CD4-positive, alpha-beta T cell treated with Interleukin-6 for 4 hours (primary cell): ENCODE measurements around the gene NDUFB6.
"Not testable (repeated sequence)": the region's sequence is repeated elsewhere in the genome, so short reads cannot be mapped to it uniquely, and the experiment has no call there.

Experiments used
- DNase-seq: peaks from one replicate; pipeline ENCODE4 v3.0.0-alpha.2; 2020; ENCODE audit warnings: mixed read lengths

NDUFB6 gene

DNA sequence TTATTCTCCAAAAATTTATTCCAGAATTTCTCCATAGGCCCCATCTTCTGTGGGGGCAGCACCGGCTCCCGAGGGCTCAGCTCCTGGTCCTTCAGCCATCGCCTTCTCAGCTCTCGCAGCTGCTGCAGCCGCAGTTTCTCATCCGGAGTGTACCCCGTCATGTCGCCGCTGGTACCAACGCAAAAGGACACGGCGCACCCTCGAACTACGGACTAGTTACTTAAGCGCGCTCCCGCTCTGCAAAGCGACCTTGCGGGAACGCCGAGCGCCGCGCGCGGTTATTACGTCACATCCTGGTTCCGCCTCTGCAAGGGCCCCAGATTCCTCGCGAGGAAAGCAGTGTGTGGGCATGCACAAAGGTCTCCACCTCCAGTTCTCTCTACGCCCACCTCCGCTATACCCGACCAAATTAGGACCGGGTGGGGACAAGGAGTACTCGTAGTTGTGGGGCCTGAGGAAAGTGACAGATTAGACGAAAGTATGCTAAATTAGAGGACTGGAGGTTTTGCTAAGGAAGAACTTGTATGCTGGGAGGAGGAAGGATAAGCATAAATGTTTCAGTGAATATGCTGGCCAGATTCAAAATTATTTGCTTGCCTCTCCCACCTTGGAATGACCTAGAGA is at the start of gene NDUFB6:
TSS of gene NDUFB6 (minus strand) at position 260 of the 624 bp plus-strand sequence. CDS start at position 161, 99 bp downstream.
- peak; percentile 97 for DNase-seq

DNA sequence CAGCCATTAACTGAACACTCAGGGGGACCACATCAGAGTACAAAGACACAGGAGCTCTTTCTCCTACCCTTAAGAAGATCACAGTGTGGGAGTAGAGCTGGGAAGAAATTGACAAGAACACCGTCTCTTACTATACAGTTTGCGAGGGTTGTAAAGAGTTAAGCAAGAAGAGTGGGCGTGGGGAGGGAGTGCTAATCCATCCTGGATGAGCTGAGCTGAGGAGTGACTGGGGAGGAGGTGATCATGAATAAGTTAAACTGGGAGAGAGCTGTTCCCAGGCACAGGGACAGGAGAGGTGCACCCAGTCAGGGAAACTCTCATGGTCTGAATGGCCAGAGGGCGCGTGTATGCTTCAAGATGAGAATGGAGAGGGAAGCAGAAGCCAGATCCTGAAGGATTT is 45.3 kb upstream of the NDUFB6 start:
- no peak for DNase-seq

DNA sequence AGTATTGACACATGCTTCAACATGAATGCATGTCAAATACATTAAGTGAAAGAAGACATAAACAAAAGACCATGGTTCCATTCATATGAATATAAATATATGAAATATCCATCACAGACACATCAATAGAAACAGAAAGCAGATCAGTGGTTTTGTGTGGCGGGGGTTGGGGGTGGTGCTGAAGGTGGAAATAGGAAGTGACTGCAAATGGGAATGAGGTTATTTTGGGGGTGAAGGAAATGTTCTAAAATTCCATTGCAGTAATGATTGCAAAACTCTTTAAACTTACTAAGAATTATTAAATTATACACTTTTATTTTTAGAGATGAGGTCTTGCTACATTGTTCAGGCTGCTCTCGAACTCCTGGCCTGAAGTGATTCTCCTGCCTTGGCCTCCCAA is 33.9 kb upstream of the NDUFB6 start:
- no peak for DNase-seq

DNA sequence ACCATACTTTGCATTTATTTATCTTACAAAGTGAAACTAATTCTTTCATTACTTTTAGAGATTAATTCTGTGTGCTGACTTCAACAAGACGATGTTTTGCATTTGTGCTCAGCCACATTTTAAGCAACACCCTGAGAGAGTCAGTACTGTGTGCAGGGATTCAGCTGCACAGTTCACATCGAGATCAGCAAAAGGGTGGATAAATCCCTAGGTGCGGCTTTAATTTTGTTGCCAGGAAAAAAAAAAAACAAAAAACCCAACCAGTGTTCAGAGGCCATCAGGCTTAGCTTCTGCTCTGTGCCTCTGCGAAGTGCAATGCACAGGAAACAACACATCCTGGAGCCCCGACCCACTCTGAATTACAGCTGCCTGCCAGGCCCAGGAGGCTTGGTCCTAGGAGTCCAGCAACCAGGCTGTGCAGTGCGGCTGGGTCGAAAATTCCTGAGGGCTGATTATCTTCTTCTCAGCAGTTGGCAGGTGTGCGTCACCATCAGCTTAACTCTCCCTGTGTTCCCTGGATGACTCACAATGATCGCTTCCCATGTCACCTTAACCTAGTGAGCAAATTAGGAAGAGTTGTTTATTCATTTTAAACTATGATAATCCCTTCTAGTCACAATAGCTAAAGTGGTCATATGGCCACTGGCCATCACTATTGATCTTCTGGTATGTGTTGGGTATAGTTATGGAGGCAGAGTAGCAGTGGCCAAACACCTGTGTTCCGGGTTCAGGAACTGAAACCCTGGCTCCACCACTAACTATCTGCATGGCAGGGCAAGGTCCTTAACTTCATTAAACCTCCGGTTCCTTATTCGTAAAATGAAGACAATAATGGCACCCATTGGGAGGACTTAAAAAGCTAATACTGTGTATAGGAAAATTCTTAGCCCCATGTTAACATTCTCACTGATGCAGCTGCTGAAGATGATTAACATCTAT is 31.2 kb upstream of the NDUFB6 start:
- no peak for DNase-seq

DNA sequence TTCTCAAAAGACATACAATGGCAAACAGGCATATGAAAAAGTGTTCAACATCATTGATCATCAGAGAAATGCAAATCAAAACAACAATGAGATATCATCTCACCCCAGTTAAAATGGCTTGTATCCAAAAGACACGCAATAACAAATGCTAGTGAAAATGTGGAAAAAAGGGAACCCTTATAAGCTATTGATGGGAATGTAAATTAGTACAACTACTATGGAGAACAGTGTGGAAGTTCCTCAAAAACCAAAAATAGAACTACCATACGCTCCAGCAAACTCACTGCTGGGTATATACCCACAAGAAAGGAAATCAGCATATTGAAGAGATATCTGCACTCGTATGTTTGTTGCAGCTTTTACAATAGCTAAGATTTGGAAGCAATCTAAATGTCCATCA is 26.1 kb upstream of the NDUFB6 start:
- not testable (repeated sequence) for DNase-seq

DNA sequence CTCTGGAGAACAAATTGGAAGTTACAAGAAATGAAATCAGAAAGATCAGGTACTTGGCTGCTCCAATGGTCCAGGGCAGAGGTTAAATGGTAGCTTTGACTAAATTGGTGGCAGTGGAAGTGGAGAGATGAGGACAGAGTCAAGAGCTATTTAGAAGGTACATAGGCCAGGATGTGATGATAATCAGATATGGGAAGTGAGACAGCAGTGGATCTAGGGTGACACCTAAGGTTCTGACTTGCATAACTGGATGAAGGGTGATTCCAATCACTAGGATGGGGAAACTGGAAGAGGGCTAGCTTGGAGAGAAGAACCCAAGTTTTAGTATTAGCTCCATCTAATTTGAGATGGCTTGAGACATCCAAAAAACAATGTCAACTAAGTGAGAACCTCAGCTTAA is 24.0 kb upstream of the NDUFB6 start:
- no peak for DNase-seq

DNA sequence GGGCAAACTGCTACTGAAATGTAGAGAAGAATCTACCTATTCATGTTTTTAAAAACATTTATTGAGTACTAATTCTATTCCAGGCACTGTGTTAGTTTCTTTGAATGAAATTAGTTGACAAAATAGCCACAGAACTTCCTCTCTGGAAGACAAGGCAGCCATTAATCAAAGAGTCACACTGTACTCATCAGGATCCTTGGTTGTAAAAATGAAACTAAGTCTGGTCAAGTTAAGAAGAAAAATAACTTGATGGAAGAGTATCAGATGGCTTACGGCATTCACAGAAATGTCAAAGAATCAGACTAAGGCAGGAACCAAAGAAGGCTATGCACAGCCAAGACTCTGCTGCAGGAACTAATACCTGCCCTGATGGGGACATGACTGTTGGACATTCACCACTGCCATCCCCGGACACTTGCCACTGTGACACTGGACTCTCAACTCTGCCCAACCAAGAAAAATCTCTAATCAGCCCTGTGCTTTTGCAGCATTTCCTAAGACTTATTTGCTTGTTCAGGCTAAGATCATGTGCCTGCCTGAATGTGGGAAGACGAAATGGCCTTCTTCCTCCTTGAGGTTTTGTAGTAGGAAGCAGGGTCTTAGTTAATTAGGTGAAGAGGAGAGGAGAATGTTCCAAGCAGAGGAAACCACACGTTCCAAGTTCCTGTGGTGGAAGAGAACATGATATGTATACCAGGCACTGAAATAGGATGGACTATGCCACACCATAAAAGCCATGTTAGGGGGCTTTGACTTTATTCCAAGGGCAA is 23.3 kb upstream of the NDUFB6 start:
- DNase-seq = no peak

DNA sequence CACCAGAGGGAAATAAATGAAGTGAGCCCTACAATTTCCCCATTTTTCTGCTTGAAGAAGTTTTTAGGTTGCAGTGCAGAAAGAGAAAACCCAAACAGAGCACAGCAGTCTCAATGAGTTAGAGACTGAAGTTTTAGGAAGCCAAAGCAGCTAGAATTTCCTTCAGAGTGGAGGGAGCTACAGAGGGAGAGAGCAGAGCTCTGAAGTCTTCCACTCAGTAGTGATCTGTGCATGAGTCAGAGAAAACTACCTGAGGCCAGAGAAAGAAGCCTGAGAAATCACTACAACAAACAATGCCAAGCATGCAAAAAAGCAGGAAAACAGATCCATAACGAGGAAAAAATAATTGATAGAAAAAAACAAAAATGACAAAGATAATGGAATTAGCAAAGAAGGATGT is 17.9 kb upstream of the NDUFB6 start:
- DNase-seq = no peak

DNA sequence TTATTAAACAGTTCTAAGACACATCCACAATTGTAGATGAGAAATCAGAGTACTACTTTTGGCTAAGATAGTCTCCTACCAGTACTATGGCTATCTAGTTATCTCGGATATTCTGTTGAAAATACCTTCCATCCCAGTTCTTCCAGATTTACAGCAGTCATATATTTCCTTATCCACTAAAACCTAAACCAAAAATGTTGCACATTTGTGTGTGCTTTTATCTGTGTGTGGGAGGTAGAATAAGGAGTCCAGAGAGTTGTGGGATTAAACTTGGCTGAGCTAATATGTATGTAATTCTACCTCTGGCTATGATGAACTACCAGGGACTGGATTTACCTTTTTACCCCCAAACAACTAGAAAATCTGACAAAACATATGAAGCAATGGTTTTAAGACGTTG is 17.5 kb upstream of the NDUFB6 start:
- no peak for DNase-seq

DNA sequence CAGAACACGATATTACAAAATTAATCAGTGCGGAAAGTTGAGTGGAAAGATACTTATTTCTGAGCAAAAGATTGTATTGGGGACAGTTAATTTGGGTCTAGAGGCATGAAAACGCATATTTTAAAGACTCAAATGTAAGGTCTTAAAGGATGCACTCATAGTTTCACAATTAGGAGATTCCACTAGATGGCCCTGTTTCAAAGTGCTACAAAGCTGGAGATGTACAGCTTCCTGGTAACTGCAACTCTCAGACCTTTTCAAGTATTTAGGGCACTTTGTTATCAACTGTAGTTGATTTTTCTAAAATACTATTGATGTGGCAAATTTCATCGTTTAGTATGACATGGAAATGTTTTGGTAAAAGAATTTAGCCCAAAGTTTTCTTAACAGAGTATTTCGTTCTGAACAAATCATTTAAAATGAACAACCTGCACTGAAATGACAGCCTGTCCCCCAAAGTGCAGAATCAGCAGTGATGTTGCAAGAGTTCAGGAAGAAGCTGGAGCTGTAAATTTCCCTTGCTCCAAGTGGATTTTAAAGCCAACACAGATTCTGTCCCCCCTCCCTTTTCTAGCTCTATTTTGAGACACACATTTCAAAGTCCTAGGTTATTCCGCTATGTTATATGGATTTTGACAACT is 16.2 kb upstream of the NDUFB6 start:
- no peak for DNase-seq

DNA sequence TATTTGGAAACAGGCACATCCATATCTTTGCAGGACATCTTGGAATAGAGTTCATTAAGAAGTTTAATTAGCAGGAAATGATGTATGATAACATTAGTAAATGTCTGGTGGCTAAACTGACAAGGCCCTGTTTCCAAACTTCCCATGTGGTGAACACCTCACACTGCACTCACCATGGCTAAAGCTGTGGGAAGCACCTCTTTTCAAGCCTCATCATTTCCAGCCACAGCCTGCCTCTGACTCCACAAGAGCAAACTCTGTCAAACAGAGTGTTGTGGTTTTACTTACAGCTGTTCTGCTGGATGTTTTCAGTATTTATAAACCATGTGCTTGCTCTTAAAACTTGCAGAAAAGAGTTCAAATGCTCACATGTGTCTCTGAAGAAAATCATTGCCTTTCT is 14.9 kb upstream of the NDUFB6 start:
- DNase-seq = no peak

DNA sequence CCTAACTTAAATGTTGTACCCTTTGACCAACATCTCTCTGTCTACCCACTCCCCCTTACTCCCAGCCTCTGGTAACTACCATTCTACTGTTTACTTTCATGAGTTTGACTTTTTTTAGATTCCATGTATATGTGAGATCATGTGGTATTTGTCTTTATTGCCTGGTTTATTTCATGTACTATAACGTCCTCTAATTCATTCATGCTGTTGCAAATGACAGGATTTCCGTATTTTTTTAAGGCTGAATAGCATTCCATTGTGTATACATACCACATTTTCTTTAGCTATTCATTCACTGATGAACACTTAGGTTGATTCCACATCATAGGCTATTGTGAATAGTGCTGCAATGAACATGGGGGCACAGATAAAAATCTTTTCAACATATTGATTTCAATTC is 11.8 kb upstream of the NDUFB6 start:
- no peak for DNase-seq

DNA sequence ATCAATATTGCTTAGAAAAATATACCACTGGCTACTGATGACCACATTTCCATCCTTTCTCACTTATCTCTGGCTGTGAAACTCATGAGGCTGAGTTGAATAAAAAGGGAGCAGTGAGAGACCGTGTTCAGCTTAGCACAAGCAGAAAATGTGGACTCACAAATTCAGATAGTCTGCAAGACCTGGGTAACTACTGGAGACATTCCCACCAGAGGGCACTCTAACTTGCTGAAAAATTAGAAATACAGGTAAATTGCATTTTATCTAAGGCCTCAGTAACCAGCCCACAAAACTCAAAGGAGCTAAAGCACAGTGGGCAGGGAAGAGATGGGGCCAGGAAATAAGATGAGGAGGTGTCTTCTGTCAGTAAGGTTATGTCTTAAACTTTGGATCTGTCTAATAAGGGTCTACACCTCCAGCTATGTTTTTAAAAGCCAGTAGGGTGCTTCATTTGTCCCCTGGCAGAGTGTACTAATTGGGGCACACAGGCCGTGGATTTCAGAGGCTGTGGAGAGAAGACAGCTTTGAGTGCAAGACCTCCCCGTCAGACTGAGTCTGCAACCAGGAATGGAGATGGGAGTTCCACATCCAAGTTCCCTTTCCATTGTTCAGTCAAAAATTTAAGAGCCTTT is 8.7 kb upstream of the NDUFB6 start:
- DNase-seq = peak; percentile 41

DNA sequence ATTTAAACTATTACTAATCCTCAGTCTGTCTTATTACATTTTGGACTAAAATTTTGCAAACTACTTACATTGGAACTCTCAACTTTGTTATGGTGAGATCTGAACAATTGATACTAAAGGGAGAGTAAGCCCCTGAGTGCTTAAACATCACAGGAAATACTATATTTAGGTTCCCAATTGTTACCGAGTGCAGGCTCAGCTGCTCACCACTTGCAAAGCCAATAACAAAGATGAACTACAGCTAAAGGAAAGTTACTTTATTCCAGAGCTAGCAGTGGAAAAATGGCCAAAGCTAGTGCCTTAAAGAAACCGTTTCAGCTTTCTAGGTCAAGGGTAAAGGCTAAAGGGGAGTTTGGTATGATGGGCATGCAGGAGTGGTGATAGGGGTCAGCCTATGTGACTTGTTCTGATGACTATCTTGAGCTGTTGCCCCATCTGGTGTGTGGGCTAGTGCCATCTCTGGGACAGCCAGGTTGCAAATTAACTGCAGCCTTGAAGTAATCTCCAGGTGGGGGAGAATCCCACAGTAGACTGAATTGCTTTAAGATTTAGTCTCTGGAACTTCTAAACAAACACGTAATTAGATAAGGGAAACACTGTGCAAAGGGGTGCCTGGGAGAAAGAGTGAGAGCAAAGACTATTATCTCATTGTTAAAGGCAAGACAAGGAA is 7.8 kb upstream of the NDUFB6 start:
- DNase-seq = no peak

DNA sequence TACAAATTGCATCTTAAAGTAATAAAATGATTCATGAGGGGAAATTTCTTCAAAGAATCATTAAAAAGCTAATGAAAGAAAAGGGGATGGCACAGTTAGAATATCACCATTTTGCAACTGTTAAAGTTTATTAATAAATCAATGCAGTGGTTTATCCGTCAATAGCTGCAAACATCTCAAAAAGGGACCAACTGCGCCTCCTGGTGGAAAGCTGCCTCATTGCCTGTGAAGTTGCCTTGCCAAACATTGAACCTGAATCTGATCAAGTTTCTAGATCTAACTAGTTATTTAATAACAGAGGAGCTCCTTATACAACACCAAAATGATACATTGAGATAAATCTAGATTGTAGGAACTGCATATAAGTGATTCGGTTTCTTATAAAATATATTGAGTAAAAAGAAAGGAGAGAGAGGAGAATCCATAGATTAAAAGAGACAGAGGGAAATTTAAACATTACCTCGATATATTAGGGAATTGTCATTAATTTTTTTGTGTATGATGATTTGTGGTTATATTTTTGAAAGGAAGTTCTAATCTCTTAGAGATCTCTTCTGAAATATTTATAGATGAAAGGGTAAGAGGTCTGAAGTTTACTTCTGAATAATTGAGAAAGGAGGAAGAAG is 6.9 kb upstream of the NDUFB6 start:
- peak; percentile 85 for DNase-seq

DNA sequence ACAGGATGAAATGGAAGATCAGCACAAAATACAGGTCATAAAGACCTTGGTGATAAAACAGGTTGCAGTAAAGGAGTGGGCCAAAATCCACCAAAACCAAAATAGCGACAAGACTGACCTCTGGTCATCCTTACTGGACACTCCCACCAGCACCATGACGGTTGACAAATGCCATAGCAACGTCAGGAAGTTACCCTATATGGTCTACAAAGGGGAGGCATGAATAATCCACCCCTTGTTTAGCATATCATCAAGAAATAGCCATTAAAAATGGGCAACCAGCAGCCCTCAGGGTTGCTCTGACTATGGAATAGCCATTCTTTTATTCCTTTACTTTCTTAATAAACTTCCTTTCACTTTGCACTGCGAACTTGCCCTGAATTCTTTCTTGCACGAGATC is 6.0 kb upstream of the NDUFB6 start:
- no peak for DNase-seq

DNA sequence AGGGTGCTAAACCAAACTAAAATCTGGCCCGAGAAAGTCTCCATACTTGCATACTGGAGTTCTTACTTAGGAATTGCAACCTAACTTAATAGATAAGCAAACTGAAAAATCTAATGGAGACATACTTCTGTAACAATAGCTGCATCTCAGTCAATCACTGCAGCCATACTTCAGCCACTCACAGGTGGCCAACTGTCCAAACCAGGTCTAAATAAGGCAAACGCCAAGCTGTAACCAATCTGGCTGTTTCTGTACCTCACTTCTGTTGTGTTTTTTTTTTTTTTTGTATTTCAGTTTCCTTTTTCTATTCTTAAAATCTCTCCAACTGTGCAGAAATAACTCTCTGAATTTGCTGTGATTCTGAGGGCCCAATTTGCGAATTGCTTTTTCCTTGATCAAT is 4.4 kb upstream of the NDUFB6 start:
- DNase-seq = no peak

DNA sequence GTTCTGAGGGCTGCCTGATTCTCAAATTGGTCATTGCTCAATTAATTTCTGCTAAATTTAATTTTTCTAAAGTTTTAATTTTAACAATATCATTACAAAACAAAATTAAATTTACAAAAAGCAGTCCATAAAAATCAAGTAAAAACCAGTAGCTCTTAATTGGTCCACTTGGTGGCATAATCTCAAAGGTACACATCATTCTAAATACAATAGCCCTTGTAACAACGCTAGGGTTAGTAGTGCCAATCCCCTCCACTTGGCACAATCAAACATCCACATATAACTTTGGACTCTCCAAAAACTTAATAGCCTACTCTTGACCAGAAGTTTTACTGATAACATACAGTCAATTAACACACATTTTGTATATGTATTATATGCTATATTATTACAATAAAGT is 1.9 kb upstream of the NDUFB6 start:
- DNase-seq = no peak

DNA sequence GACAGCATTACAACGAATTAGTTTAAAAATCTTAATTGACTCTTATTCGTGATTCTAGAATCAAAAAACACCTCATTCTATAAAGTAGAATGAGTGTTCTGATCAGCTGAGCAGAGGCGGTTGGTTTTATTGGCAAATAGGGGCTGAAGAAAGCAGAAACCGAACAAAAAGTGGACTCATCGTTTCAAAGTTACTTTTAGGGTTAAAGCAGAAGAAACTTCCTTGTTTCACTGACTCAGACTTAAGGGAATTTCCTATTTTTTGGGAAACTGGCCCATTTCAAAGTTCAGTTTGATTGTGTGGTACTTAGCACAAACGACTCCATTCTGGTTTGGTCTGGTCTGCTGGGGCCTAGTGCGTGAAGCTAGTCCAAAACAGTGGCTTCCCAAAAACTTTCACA is 862 bp upstream of the NDUFB6 start:
- DNase-seq = no peak

DNA sequence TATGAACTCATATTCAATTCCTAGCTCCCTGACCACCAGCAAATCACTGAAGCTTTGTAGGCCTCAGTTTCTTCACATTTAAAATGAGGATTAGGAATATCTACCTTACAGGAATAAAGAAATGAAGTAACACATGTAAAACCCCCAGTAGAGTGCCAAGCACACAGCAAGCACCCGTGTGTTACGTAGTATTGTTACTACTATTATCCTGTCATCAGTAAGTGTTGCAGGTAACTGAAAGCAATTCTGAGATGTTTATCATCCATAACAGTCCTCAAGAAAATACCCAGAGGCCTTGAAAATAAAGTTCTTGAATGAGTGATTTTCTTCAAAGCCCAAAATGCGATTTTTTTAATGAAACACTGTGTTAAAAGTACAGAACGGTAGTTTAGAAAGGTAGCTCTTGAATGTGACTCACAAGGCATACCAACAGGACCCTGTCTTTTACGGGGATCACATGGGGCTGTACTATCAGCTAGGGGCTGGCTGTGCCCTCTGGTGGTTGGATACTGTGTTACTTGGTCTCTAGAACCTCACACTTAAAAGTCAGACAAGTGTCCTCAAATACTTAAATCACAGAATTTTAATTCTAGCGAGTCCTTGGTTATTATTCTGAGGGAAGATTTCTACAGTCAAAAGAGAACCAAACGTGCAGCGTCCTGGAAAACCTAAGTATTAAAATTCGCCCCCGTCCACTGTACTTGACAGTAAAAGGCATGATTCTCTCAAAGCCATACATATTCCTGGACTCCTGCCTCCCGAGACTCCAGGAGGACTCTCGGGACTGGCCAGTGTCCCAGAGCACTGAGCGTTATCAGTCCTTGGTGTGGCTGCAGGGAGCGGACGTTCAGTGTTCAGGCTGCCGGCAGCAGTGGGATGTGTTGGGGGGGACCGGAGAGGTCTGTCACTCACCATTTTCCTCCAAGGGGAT is 725 bp downstream of the NDUFB6 start:
- DNase-seq = peak; percentile 81
